Measurements from ENCODE around the gene SLC36A2. TPM values are rescaled to one million over a fixed set of nuclear protein-coding genes. Genes with fewer than 3 reads are reported as not detected.

SLC36A2 gene
- total RNA-seq (2022; extraction: Qiagen RNA extraction): not detected in 5 replicates

GRCh38 chr5:151347369-151347768, at the start of gene SLC36A2:
TSS of gene SLC36A2 (minus strand) at chr5:151347559. CDS start at chr5:151347460, 99 bp downstream.

GRCh38 chr5:151303666-151304065, 43.7 kb downstream of the SLC36A2 start, which contains the start of gene SLC36A3:
TSS of gene SLC36A3 (minus strand) at chr5:151303766. CDS start at chr5:151303354, 412 bp downstream.

Other genes starting within 250 kb of the SLC36A2 start
- 39.7 to 45.8 TPM (median 43.1 TPM) in 5 replicates for gene ANXA6, start 189.8 kb downstream of the SLC36A2 start, total RNA-seq (2022; extraction: Qiagen RNA extraction)
- 1.1 to 2.3 TPM (median 1.4 TPM) in 5 replicates for gene CCDC69, start 123.5 kb downstream of the SLC36A2 start, total RNA-seq (2022; extraction: Qiagen RNA extraction)
- gene GM2A, start 94.4 kb downstream of the SLC36A2 start, total RNA-seq (2022; extraction: Qiagen RNA extraction): 16.1 to 18.1 TPM (median 17.1 TPM) in 5 replicates
- gene SLC36A3, start 43.8 kb downstream of the SLC36A2 start, total RNA-seq (2022; extraction: Qiagen RNA extraction): not detected in 5 replicates
- 7.7 to 10.3 TPM (median 8.5 TPM) in 5 replicates for gene SLC36A1, start 100.0 kb upstream of the SLC36A2 start, total RNA-seq (2022; extraction: Qiagen RNA extraction)
- gene FAT2, start 243.8 kb upstream of the SLC36A2 start, total RNA-seq (2022; extraction: Qiagen RNA extraction): 0.04 TPM in 1 of 5 replicates, not detected in the others